MCF 10A (cell line): ENCODE results near the gene NBEAL1. TPM values are rescaled to one million over a fixed set of nuclear protein-coding genes. Genes with fewer than 3 reads are reported as not detected.
A peak's percentile ranks its signal among the peaks of the same experiment; 100 is the strongest.

ENCODE experiments used
- BruUV-seq: library from RNA; stranded (reverse); fragments of 400-500 nt; replicated peaks from 2 replicates; lab custom pipeline; 2021; lab: Mats Ljungman, UMichigan
- CTCF ChIA-PET: fragments of 300-600 bp; sonication (Branson Sonifier 250); formaldehyde crosslinking; extraction: SDS; loops from one replicate; lab custom pipeline; 2021; ENCODE audit warnings: antibody characterized with exemption, inconsistent platforms; lab: Yijun Ruan, JAX
- POLR2A ChIA-PET: fragments of 300-600, 350-650 bp; sonication (Branson Sonifier 250); formaldehyde crosslinking; extraction: SDS; loops from one replicate; lab custom pipeline; 2020; ENCODE audit warnings: antibody characterized with exemption, inconsistent platforms; lab: Yijun Ruan, JAX
- DNase-seq: peaks from one replicate; pipeline ENCODE4 v3.0.0-alpha.2; 2018; ENCODE audit not compliant: unreplicated experiment
- H3K27ac Mint-ChIP-seq: one replicate; pipeline ENCODE4 v1.8.0; 2022; ENCODE audit warnings: mild to moderate bottlenecking, low read depth, mixed read lengths; ENCODE audit not compliant: unreplicated experiment
- H3K27me3 Mint-ChIP-seq: one replicate; pipeline ENCODE4 v1.8.0; 2022; ENCODE audit warnings: mixed read lengths; ENCODE audit not compliant: insufficient read depth, unreplicated experiment
- H3K36me3 Mint-ChIP-seq: one replicate; pipeline ENCODE4 v1.8.0; 2022; ENCODE audit warnings: mild to moderate bottlenecking, moderate library complexity, mixed read lengths; ENCODE audit not compliant: insufficient read depth, unreplicated experiment
- H3K4me1 Mint-ChIP-seq: one replicate; pipeline ENCODE4 v1.8.0; 2022; ENCODE audit warnings: mixed read lengths; ENCODE audit not compliant: insufficient read depth, unreplicated experiment
- H3K4me3 Mint-ChIP-seq: one replicate; pipeline ENCODE4 v1.8.0; 2022; ENCODE audit warnings: mild to moderate bottlenecking, moderate library complexity, mixed read lengths; ENCODE audit not compliant: unreplicated experiment
- H3K9me3 Mint-ChIP-seq: one replicate; pipeline ENCODE4 v1.8.0; 2022; ENCODE audit warnings: mixed read lengths; ENCODE audit not compliant: unreplicated experiment
- intact Hi-C: fragments of 100-400 bp; cut with micrococcal nuclease; formaldehyde crosslinking; loops from 2 replicates; pipeline ENCODE4 v1.14.1; 2022
- total RNA-seq: library from RNA; stranded (reverse); gene quantifications from 2 replicates; pipeline ENCODE4 v1.2.3, GENCODE V29; 2022
- TF ChIP-seq, protein P1 (sequence below): fragments of 200-600 bp; IDR thresholded peaks from one replicate; pipeline ENCODE4 v1.8.0; 2022; ENCODE audit warnings: antibody characterized with exemption, mild to moderate bottlenecking; ENCODE audit not compliant: unreplicated experiment

Gene NBEAL1
- total RNA-seq, 1 experiment from 2014 or later = 18.8 TPM

DNA sequence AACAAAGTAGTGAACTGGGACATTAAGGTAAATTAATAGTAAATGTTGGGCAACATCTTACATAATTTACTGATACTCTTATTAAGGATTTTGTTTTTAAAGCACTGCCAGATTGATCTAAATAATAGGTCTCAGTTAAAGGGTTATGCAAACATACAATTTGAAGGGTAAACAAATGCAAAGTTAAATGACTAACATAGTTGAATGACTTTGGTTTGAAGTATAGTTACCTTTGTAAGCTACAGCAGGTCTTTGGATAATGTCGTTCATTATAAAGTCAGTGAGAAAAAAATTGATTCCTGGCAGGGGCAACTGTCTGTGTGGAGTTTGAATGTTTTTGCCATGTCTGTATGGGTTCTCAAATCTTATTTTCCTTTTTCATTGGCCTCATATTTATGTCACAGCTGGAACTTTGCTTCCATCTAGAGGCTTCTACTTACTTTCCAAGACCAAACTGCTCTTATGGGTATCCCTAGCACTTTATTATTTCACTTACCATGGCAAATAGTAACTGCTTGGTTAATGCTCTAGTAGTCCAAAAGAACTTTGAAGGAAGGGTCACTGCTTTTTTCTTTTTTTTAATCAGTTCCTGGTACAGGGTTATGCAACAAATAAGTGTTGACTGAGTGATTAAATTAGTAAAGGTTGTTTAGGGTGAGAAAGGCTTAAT is 107.8 kb downstream of the NBEAL1 start:
- BruUV-seq = no TSS peak
- intact Hi-C loops = loop anchor here (5.0 to 10.0 kb wide), 2 partner anchors 290 to 548 kb away; no protein-coding TSS in a partner anchor
- H3K9me3 Mint-ChIP-seq = no peaks in the 10 kb centered on the region
- peaks cover 13% of the 10 kb centered on the region for H3K36me3 Mint-ChIP-seq
- TF ChIP-seq, protein P1, sequence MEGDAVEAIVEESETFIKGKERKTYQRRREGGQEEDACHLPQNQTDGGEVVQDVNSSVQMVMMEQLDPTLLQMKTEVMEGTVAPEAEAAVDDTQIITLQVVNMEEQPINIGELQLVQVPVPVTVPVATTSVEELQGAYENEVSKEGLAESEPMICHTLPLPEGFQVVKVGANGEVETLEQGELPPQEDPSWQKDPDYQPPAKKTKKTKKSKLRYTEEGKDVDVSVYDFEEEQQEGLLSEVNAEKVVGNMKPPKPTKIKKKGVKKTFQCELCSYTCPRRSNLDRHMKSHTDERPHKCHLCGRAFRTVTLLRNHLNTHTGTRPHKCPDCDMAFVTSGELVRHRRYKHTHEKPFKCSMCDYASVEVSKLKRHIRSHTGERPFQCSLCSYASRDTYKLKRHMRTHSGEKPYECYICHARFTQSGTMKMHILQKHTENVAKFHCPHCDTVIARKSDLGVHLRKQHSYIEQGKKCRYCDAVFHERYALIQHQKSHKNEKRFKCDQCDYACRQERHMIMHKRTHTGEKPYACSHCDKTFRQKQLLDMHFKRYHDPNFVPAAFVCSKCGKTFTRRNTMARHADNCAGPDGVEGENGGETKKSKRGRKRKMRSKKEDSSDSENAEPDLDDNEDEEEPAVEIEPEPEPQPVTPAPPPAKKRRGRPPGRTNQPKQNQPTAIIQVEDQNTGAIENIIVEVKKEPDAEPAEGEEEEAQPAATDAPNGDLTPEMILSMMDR = peak; percentile 9
- ChIA-PET CTCF (interaction anchor here (0.6 kb wide), 1 partner anchor 160 kb away, joined by 3 read pairs; no protein-coding TSS in a partner anchor), POLR2A (interaction anchor here (0.8 kb wide), 1 partner anchor 211 kb away, joined by 4 read pairs; the partner anchor contains the start of genes CARF and WDR12)
- no peak overlapping the region for H3K27ac Mint-ChIP-seq
- H3K27me3 Mint-ChIP-seq = no peaks in the 10 kb centered on the region
- no peaks in the 10 kb centered on the region for H3K4me1 Mint-ChIP-seq
- H3K4me3 Mint-ChIP-seq = no peak overlapping the region
- peak; percentile 14 for DNase-seq

DNA sequence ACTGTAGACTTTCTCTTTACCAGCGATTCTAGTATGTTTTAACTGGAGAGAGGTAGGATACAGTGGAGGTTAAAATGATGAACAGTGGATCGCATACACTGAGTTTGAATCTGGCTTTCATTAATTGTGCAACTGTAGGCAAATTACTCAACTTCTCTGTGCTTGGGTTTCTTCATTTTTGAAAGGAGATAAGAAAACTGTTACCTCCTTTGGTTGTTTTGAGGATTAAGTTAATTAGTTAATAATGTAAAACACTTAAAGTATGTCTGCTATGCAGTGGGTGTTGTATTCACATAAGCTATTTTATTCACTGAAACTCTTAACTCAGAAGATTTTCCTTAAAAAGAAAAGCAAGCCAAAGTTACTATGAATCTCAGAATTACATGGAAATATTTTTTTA is 112.3 kb downstream of the NBEAL1 start:
- POLR2A ChIA-PET = no interaction called here
- Mint-ChIP-seq H3K4me1 (no peaks in the 10 kb centered on the region), H3K27ac (no peak overlapping the region), H3K9me3 (no peaks in the 10 kb centered on the region), H3K27me3 (no peaks in the 10 kb centered on the region), H3K4me3 (no peak overlapping the region), H3K36me3 (peaks cover 43% of the 10 kb centered on the region)
- BruUV-seq = no TSS peak
- no peak for DNase-seq
- CTCF ChIA-PET = interaction anchor here (0.5 kb wide), 1 partner anchor 776 kb away, joined by 5 read pairs; no protein-coding TSS in a partner anchor
- intact Hi-C loops = loop anchor here (10.0 kb wide), 1 partner anchor 552 kb away; no protein-coding TSS in a partner anchor
- TF ChIP-seq, protein P1 = no peak

DNA sequence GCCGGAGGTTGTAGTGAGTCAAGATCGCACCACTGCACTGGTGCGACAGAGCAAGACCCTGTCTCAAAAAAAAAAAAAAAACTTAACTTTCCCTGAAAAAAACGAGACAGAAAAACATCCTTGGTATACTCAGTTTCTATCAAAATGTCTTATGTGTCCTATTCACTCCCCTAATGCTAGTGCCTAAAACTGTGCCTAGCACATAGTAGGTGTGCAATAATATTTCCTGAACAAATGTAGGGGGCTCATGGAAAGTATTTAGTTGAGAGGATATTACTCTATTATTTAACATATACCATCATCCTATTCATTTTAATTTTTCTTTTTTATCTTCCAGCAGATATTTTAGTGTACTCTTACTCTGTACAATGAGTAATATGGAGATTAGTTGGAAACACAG is 120.4 kb downstream of the NBEAL1 start:
- no peaks in the 10 kb centered on the region for H3K27me3 Mint-ChIP-seq
- intact Hi-C loops = no loop called here
- H3K36me3 Mint-ChIP-seq = peaks cover 41% of the 10 kb centered on the region
- H3K27ac Mint-ChIP-seq = no peak overlapping the region
- no peak overlapping the region for H3K4me3 Mint-ChIP-seq
- no TSS peak for BruUV-seq
- CTCF ChIA-PET = no interaction called here
- POLR2A ChIA-PET = no interaction called here
- no peaks in the 10 kb centered on the region for H3K4me1 Mint-ChIP-seq
- TF ChIP-seq, protein P1 = no peak
- no peak for DNase-seq
- H3K9me3 Mint-ChIP-seq = no peaks in the 10 kb centered on the region

DNA sequence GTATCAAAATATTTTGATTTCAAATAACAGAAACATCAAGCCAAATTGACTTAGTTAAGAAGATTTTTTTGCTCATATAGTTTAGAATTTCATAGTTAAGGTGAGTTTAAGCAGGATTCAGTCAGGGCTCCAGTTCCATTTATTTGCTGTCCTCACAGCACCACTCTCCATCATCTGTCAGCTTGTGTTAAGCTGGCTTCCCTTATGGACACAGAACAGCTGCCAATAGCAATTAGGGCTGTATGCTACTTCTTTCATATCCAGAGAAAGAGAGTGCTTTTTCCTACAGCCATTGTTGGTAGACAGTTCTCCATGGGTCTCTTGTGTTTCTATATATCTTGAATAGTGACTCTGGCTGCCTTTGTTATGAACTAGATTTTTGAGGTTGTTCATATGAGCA is 128.7 kb downstream of the NBEAL1 start:
- peaks cover 26% of the 10 kb centered on the region for H3K36me3 Mint-ChIP-seq
- TF ChIP-seq, protein P1 = no peak
- no peaks in the 10 kb centered on the region for H3K27me3 Mint-ChIP-seq
- no peak overlapping the region for H3K4me3 Mint-ChIP-seq
- no peak for DNase-seq
- BruUV-seq = no TSS peak
- no peaks in the 10 kb centered on the region for H3K4me1 Mint-ChIP-seq
- POLR2A ChIA-PET = no interaction called here
- H3K27ac Mint-ChIP-seq = no peak overlapping the region
- intact Hi-C loops = no loop called here
- CTCF ChIA-PET = interaction anchor here (1.7 kb wide), 1 partner anchor 11 kb away, joined by 5 read pairs; no protein-coding TSS in a partner anchor
- H3K9me3 Mint-ChIP-seq = no peaks in the 10 kb centered on the region
